ENCODE measurements around the gene ALK.

DNA sequence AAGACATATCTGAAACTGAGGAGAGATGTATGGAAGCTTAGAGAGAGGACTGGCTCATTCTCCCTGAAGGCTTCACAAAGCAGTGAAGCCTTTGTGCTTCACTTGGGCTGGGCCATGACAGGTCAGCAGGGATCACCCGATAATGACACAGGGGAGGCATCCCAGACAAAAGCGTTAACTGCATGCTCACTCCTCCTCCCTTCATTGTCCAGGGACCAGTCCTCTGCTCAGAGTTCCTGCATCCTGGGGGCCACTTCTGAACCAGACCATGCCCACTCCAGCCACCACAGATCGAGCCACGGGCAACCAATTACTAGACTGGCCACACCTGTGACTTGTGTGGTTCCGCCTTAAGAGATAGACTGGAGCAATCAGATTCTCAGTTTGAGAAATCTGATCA, 570.1 kb downstream of the ALK start:
- TF ChIP-seq, protein P1, sequence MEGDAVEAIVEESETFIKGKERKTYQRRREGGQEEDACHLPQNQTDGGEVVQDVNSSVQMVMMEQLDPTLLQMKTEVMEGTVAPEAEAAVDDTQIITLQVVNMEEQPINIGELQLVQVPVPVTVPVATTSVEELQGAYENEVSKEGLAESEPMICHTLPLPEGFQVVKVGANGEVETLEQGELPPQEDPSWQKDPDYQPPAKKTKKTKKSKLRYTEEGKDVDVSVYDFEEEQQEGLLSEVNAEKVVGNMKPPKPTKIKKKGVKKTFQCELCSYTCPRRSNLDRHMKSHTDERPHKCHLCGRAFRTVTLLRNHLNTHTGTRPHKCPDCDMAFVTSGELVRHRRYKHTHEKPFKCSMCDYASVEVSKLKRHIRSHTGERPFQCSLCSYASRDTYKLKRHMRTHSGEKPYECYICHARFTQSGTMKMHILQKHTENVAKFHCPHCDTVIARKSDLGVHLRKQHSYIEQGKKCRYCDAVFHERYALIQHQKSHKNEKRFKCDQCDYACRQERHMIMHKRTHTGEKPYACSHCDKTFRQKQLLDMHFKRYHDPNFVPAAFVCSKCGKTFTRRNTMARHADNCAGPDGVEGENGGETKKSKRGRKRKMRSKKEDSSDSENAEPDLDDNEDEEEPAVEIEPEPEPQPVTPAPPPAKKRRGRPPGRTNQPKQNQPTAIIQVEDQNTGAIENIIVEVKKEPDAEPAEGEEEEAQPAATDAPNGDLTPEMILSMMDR (IDR thresholded peaks at IDR 0.05), result no peak
- no peak for TF ChIP-seq EZH2 (IDR thresholded peaks at IDR 0.05; ENCODE audit: borderline replicate concordance, insufficient read depth, low read depth, low read length, poor library complexity, severe bottlenecking)
